HG03280 (cell line): ENCODE results near the gene UGT3A2.

Experiments used
- ATAC-seq: cut with Tn5 transposase; IDR thresholded peaks from one replicate; pipeline ENCODE4 v1.9.1; 2021; ENCODE audit warnings: mild to moderate bottlenecking, moderate library complexity; ENCODE audit not compliant: unreplicated experiment

UGT3A2 gene

GRCh38 chr5:36013182-36013581 is 53.5 kb downstream of the UGT3A2 start:
- no peak for ATAC-seq

DNA sequence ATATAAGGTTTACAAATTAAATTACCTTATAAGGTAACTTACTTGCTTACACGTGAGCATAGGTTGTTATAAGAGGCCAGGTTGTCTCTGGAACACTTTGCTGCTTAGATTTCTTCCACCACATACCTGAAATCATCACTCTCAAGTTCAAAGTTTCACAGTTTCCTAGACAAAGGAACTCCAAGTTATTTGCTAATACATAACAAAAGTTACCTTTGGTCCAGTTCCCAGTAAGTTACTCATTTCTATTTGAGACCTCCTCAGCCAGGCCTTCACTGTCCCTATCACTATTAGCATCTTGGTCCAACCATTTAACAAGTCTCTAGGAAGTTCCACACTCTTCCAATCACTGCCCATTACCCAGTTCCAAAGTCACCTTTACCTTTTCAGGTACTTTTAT is 57.0 kb downstream of the UGT3A2 start:
- no peak for ATAC-seq

GRCh38 chr5:36007366-36007765 is 59.3 kb downstream of the UGT3A2 start:
- no peak for ATAC-seq

DNA sequence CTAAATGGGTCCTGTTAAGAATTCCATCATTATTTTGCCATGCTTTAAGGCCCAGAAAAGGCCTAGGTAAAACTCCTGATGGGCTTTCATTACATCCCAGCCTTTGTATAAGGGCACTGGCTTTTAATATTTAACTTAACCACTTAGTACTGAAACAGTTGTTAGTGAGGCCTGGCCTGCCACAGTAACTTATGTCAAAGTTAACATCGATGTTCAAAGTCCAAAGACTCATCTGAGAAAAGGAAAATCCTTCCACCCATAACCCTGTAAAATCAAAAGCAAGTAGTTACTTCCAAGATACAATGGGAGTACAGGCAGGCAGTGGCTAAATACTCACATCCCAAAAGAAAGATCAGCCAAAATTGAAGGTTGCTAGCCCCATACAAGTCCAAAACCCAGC is 60.5 kb downstream of the UGT3A2 start:
- no peak for ATAC-seq

GRCh38 chr5:36001032-36001431 is 65.7 kb downstream of the UGT3A2 start:
- no peak for ATAC-seq

DNA sequence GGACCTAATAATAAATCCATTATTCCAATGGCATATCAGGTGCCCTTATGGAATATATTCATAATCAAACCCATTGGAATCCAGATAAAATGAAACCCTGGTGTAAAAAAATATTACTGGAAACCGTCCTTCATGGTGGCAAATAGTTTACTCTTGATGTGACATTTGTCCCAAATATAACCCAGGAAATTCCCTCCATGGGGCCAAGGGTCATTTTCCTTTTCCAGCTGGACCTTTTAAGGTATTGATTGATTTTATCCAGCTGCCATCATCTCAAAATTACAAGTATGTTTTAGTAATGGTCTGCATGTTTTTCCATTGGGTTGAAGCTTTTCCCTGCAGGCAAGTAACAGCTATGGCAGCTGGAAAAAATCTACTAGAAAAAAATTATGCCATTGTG is 67.1 kb downstream of the UGT3A2 start:
- ATAC-seq = no peak

DNA sequence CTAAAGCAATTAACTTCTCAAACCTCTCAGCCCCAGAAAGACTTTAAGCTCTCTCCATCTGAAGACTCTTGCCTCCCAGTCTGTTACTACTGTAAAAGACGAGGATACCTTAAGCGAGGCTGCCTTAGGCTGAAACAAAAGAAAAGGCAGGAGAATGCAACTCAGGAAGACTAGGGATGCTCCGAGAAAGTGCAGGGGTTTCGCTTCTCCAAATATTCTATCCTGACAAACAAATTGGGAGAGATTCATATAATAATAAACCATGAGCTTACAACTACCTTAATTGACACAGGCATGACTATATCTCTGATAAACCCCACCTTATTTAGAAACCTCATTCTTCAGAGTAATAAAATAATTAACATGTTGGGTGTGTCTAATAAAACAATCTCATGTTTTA is 70.6 kb downstream of the UGT3A2 start:
- ATAC-seq = no peak

DNA sequence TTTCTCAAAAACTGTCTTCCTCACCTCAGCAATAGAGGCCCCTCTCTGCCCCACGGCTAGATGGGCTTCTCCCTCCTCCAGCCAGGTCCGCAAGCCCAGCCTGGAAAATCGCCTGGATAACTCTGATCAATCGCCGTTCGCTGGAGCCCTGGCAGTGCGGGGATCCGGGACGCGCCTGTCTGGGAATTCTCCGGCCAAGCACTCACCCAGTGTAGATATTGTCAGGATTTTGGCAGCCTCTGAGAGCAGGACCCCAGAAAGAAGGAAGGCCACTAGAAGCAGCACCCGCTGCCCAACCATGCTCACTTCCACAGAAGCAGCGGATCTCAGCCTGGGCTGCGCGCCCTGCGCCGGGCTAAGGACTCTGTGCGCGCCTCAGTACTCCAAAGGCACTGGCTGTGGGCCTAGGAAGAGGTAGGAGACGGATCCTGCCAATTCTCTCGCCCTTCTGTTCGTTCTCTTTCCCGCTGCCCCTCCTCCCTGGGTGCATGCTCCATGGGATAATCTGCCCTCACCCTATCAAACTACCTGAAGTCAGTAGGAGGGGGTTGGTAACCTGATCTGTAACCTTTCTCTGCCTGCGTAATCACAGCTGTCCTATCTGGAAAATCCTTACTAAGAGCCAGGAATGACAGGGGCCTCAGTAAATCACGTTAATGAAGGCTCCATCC is 75.6 kb downstream of the UGT3A2 start, which contains the start of gene UGT3A1:
Gene UGT3A1 (minus strand): TSS at position 450 of the 671 bp plus-strand sequence. CDS start 150 bp downstream, at position 300.
- no peak for ATAC-seq

DNA sequence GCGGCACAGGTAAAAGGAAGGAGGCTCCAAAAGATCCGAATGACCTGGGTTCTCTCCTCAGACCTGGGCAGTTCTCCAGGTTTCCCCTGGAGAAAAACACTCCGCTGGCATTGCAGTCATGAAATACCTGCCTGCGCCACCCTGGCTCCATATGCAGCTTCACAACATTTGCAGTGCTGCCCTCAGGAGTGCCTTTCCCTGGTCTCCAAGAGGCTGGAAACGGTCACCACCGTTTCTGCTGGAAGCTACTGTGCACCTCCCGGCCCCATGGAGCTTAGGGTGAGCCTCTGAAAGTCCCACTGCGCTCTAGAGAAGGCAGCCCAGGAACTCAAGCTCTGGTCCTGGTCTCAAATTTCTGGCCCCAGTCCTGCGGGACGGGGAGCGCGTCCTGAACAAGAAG is 76.2 kb downstream of the UGT3A2 start:
- no peak for ATAC-seq

DNA sequence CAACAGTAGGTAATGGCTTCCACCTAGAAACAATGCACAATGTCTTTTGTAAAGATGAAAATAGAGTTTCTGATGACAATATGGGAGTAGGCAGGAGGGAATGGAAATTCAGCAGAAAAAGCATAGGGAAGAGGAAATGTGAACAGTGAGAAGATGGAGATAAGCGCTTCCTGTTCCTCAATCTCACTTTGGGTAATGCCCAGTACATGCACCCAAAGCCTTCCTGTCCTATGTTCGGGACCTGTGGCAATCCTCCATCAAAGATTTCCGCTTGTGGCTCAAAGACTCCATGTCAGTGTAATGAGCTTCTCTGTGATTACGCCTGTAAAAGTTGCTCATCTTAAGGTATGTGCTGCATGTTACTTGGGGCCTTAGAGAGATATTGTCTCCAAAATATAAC is 78.2 kb downstream of the UGT3A2 start:
- ATAC-seq = no peak

DNA sequence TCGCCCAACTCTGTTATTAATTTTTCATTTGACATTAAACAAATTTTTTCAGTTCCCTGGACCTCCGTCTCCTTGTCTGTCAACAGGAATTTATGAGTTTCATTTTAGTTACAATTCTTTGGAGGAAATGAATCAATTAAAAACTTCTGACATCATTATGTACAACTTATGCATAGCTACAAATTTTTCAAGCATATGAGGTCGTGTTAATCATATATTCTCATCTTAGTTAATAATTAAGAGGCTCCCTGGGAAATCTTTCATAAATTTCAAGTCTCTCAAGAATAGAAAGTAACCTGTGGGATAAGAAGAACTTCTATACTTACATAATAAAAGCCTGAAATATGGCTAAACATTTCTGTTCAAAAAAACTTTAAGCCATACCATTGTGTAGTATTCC is 78.9 kb downstream of the UGT3A2 start:
- ATAC-seq = no peak
